GM19452 (cell line): ENCODE data around the gene ASB1.
A peak's percentile ranks its signal among the peaks of the same experiment; 100 is the strongest.

ENCODE experiments used
- ATAC-seq: cut with Tn5 transposase; IDR thresholded peaks from one replicate; pipeline ENCODE4 v1.9.1; 2021; ENCODE audit not compliant: unreplicated experiment

ASB1 gene

GRCh38 chr2:238422285-238422684 is 4.4 kb upstream of the ASB1 start:
- no peak for ATAC-seq

- no peak for ATAC-seq
Observed at GRCh38 chr2:238422940-238423339, 3.8 kb upstream of the ASB1 start.

DNA sequence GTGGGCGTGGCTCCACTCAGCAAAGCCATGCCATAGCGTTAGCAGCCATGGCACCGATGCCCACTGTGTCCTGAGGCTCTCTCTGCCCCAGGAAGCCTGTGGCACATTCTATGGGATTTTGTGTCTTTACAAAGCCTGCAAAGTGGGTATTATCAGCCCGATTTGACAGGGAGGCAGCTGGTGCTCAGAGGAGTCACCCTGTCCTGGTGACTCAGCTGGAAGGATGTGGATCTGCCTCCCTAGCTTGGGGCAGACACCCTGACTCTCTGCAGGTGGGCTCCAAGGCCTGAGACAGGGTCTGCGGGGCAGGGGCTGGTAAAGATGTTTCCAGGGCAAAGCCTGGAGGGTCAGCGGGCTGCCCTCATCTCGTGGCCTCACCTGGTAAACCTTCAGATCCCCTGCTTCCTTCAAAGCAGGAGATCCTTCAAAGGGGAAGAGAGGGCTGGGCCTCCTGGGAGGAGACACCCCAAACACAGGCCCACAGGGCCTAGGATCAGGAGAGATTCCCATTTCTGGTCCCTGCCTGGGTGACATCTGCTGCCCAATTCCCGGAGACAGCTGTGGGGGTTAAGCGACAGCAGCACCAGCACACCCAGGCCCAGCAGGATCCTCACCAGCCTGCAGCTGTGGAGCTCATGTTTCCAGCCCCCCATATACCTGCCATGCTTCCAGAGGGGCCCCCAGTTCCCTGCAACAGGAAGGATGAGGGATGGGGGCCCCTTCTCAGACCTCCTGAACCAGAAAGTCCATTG is 3.0 kb upstream of the ASB1 start:
- no peak for ATAC-seq

- ATAC-seq, result no peak
Observed at GRCh38 chr2:238424313-238424700, 2.4 kb upstream of the ASB1 start.

- ATAC-seq, result no peak
Observed at GRCh38 chr2:238425505-238425978, 1.2 kb upstream of the ASB1 start.

GRCh38 chr2:238425979-238426567 is 654 bp upstream of the ASB1 start:
- peak; percentile 18 for ATAC-seq

DNA sequence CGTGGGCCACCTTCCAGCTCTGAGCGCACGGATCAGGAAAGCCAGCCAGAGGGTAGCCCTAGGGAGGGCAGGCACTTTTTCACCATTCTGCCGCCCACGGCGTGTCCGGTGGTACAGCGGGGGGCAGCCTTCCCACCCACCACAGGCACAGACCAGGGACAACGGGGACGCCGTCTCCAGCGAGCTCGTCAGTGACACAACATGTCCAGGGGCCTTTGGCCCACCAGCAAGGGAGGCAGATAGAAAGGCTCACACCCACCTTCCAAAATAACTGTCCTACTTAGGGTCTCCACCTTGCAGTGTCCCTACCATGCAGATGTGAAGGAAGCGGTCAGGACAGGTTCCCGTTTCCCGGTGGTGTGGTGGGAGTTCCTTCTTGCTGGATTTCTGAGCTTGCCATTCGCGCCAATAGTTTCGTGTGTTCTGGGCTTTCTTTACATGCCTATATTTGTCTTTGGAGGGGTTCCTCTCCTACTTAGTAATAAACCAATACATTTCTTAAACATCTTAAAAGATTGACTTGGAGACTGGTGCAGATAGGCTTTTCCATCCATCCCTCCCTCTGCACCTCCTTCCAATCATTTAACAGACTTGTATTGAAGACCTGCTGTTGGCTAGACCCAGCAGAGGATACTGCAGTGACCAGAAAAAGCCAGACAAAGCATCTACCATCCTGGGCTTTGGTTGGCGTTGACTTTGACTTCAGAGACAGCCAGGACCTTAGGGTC is 872 bp downstream of the ASB1 start:
- ATAC-seq, result no peak

- no peak for ATAC-seq
Observed at GRCh38 chr2:238428866-238429265, 2.1 kb downstream of the ASB1 start.

- no peak for ATAC-seq
Observed at GRCh38 chr2:238430781-238431180, 4.1 kb downstream of the ASB1 start.

DNA sequence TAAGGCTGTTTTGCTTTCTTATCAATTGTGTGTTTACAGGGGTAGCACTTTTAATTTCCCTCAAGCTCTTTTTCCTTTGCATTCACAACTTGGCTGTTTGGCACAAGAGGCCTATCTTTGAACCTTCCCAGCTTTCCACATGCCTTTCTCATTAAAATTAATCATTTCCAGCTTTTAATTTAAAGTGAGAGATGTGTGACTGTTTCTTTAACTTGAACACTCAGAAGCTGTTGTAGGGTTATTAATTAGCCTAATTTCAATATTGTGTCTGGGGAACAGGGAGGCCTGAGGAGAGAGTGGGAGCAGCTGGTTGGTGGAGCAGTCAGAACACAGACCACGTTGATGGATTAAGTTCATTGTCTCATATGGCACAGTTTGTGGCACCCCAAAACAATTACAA is 4.7 kb downstream of the ASB1 start:
- ATAC-seq, result no peak

- no peak for ATAC-seq
Observed at GRCh38 chr2:238433300-238433915, 6.7 kb downstream of the ASB1 start.

DNA sequence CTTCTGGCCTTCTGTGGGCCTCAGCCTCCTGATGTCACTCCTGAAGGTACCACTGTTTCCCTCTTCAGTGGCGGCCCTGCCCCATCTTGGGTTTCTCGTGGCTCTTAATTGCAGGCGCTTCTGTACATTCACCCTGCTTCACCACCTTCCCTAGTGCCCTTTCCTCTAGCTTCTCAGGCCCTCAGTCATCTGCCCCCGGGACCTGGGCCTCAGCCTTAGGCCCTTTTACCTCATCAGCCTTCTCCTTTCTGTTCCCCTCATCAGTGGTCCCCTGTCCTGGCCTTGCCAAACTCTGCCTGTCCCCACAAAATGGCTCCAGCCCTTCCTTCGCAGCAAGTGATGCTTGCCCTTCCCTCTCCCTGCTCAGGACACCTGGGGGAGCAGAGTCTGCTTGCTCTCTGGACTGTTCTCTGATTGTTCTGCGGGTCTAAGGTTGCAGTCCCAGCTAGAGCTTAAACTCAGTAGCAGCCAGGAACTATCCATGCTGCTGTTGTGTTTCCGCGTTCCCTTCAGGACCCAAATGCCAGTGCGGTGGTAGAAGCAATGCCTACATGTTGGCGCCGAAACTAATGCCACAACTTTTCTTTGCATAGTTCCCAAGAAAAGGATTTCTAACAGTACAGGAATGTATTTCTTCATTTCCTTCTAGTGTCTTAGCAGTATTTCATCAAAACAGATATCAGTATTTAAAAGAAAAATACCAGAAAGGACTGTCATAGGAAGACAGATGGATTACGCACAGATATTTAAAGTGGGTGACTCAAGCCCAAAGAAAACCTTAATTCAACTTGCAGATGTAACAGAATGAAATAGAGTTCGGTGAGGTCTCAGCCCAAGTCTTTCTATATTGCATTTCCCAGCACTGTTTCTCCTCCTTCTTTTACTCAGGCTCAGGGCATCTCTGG is 7.5 kb downstream of the ASB1 start:
- ATAC-seq, result no peak

DNA sequence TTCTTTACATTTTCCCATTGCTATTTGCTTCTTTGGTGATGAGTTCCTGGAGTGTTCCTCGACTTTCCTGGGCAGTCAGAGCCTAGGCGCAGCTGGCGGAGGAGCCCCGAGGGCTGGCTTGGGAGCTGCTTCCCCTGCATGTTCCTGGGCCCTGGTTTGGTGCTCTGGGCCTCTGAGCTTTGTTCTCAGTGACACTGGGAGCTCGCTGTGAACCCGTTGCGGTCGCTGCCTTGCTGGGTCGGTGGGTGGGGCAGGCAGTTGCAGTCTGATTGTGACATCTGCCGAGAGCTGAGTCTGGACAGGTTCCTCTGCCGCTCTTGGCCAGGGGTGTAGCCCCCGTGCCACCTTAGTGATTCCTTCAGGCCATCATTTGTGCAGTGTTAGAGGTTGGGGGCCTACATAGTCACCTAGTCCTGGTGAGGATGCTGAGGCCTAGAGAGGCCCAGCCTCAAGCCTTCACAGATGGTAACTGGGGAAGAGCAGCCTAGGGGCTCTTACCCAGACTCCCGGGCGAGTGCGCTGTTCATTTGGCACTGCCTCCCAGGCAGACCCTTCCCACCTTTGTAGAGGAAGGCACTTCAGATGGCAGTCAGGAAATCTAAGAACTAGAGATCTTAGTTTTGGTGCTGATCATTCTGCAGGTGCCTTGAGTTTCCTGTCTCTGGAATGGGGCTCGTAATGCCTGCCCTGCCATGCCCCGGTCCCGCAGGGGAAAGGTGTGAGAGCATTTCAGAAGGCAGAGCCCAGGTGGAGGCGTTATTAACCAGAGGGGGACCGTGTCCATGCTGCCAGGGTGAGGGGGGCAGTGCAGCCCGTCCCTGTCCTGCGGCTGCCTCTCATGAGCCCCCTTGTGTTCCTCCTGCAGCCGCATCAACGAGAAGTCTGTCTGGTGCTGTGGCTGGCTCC is 8.4 kb downstream of the ASB1 start:
- ATAC-seq, result no peak

DNA sequence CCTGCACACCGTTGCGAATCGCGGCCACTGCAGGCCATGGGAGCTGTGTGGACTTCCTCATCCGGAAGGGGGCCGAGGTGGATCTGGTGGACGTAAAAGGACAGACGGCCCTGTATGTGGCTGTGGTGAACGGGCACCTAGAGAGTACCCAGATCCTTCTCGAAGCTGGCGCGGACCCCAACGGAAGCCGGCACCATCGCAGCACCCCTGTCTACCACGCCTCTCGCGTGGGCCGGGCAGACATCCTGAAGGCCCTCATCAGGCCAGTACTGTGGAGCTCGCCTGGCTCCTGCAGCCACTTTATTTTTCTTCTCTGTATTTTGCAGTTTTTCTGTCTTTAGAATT is 9.0 kb downstream of the ASB1 start:
- no peak for ATAC-seq

DNA sequence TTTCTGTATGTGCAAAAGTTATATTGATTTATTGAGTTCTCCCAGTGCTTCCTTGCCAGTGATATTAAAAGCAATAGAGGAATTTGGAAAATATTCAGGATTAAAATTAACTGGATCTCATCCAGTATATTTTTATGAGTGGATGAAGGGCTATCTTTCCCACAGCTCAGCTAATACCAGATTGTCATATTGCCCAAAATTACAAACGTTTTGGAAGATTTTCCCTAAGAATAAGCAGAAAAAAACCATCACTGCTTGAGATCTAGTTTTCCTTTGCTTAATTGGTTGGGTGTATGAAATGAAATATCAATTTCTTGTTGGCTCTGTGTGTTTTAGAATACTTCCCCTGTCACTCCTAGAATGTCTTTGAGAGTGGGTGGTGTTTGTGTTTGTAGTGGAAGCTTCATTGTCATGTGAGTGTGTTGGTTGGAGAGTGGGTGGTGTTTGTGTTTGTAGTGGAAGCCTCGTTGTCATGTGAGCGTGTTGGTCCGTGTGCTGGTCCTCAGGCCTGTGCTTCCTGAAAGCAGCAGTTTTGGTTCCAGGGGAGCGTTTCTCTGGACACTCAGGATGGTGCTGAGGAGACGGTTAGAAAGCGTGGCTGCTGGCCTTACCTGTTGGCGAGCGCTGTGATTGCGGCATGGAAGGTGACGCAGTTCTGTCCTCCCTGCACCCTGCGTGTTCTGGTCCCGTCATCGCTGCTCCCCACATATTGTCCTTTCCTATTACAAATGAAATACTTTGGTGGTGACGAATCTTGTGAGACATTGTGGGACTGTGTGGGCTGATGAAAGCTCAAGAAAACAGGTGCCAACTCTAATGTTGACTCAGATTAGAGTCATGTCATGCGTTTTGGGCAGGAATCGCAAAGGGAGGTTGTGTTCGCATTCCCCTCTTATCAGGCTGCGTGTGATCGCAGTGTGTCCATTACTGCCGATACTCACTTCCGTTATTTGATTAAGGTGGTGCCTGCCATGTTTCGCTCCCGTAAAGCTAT is 12.4 kb downstream of the ASB1 start:
- ATAC-seq, result no peak

DNA sequence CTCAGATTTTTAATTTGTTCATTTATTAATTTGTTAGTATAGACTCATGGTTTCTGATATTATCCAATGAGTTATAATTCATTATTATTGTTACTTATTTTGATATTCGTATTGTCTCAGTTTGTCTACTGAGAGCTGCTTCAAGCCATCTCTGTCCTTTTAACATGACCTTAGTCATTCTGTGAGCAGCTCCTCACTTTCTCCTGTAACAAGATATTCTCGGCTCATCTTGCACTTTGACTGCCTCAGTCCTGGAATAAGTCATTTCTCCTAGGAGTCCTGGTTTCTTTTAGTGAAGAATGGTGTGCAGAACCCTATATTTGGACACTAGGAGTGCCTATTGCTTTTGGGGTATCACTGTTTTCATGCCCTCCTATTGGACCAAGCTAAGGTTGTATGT is 13.2 kb downstream of the ASB1 start:
- ATAC-seq, result no peak

GRCh38 chr2:238440331-238440730 is 13.6 kb downstream of the ASB1 start:
- no peak for ATAC-seq

- ATAC-seq, result no peak
Observed at GRCh38 chr2:238440767-238441166, 14.0 kb downstream of the ASB1 start.
